WTC11 (cell line): ENCODE data around the gene HAP1.

ENCODE experiments used
- CREB1 ChIP-seq: sonication (generic); formaldehyde crosslinking; IDR thresholded peaks from 2 replicates; pipeline ENCODE4 v1.8.0; 2023; ENCODE audit warnings: mild to moderate bottlenecking, missing genetic modification reagents
- CREM ChIP-seq: sonication (generic); formaldehyde crosslinking; IDR thresholded peaks from 2 replicates; pipeline ENCODE4 v1.8.1; 2022; ENCODE audit warnings: mild to moderate bottlenecking, missing genetic modification reagents, moderate library complexity
- OVOL2 ChIP-seq: fragments of 250-450 bp; sonication (Bioruptor Pico); IDR thresholded peaks from 2 replicates; pipeline ENCODE4 v1.9.0; 2021; ENCODE audit warnings: mild to moderate bottlenecking, borderline replicate concordance
- ZBTB21 ChIP-seq: sonication (generic); formaldehyde crosslinking; IDR thresholded peaks from 2 replicates; pipeline ENCODE4 v1.8.1; 2023; ENCODE audit warnings: mild to moderate bottlenecking, missing genetic modification reagents, borderline replicate concordance
- ZNF671 ChIP-seq: fragments of 250-450 bp; sonication (Bioruptor Pico); IDR thresholded peaks from 2 replicates; pipeline ENCODE4 v1.8.0; 2021; ENCODE audit warnings: mild to moderate bottlenecking
- TF ChIP-seq, protein P1 (sequence below): fragments of 200-600 bp; IDR thresholded peaks from 2 replicates; pipeline ENCODE4 v1.8.0; 2022; ENCODE audit warnings: antibody characterized with exemption
- TF ChIP-seq, protein P2 (sequence below): sonication (generic); formaldehyde crosslinking; conservative IDR thresholded peaks from 2 replicates; pipeline ENCODE4 v1.8.1; 2022; ENCODE audit warnings: mild to moderate bottlenecking, missing genetic modification reagents
- TF ChIP-seq, protein P3 (sequence below): fragments of 250-450 bp; sonication (Bioruptor Pico); IDR thresholded peaks from 2 replicates; pipeline ENCODE4 v1.9.0; 2021; ENCODE audit warnings: mild to moderate bottlenecking
- TF ChIP-seq, protein P4 (sequence below): sonication (generic); formaldehyde crosslinking; IDR thresholded peaks from 2 replicates; pipeline ENCODE4 v1.8.0; 2022; ENCODE audit warnings: mild to moderate bottlenecking, missing genetic modification reagents
- TF ChIP-seq, protein P5 (sequence below): sonication (generic); formaldehyde crosslinking; IDR thresholded peaks from 2 replicates; pipeline ENCODE4 v1.8.0; 2022; ENCODE audit warnings: mild to moderate bottlenecking, missing genetic modification reagents
- TF ChIP-seq, protein P6 (sequence below): sonication (generic); formaldehyde crosslinking; IDR thresholded peaks from 2 replicates; pipeline ENCODE4 v1.8.0; 2023; ENCODE audit warnings: missing genetic modification reagents, mild to moderate bottlenecking, borderline replicate concordance
- TF ChIP-seq, protein P7 (sequence below): sonication (generic); formaldehyde crosslinking; IDR thresholded peaks from 2 replicates; pipeline ENCODE4 v1.8.1; 2022; ENCODE audit warnings: low read depth, mild to moderate bottlenecking, moderate library complexity, missing genetic modification reagents, borderline replicate concordance
- TF ChIP-seq, protein P8 (sequence below): sonication (generic); formaldehyde crosslinking; IDR thresholded peaks from 2 replicates; pipeline ENCODE4 v1.8.1; 2022; ENCODE audit warnings: mild to moderate bottlenecking, moderate library complexity, missing genetic modification reagents

DNA sequence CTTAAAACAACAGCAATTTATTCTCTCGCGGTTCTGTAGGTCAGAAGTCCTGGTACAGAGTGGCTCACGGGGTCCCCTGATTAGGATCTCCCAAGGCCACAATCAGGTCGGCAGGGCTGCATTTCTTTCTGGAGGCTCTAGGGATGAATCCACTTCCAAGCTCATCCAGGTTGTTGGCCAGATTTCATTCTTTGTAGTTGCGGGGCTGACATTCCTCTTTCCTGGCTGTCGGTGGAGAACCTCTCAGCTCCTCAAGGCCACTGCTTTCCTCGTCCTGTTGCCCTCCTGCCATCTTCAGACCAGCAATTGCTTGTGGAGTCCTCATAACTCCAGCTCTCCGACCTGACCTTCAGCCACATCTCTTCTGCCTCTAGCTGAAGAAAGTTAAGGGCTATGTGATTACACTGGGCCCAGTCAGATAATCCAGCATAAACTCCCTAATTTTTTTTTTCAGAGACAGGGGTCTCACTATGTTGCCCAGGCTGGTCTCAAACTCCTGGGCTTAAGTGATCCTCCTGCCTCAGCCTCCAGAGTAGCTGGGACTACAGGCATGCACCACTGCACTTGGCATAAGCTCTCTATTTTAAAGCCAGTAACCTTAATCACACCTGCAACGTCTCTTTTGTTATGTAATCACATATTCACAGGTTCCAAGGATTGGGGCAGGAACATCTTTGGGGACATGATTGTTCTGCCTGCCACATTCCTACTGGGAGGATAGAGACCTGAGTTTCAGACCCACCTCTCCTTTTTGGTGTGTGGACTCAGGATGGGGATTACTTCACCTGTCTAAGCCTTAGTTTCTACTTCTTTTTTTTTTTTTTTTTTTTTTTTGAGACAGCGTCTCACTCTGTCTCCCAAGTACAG lies 26.4 kb downstream of the HAP1 start:
- no peak for TF ChIP-seq ZBTB21
- TF ChIP-seq, protein P1, sequence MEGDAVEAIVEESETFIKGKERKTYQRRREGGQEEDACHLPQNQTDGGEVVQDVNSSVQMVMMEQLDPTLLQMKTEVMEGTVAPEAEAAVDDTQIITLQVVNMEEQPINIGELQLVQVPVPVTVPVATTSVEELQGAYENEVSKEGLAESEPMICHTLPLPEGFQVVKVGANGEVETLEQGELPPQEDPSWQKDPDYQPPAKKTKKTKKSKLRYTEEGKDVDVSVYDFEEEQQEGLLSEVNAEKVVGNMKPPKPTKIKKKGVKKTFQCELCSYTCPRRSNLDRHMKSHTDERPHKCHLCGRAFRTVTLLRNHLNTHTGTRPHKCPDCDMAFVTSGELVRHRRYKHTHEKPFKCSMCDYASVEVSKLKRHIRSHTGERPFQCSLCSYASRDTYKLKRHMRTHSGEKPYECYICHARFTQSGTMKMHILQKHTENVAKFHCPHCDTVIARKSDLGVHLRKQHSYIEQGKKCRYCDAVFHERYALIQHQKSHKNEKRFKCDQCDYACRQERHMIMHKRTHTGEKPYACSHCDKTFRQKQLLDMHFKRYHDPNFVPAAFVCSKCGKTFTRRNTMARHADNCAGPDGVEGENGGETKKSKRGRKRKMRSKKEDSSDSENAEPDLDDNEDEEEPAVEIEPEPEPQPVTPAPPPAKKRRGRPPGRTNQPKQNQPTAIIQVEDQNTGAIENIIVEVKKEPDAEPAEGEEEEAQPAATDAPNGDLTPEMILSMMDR, result no peak
- TF ChIP-seq, protein P2, sequence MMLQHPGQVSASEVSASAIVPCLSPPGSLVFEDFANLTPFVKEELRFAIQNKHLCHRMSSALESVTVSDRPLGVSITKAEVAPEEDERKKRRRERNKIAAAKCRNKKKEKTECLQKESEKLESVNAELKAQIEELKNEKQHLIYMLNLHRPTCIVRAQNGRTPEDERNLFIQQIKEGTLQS (CRISPR knock-in tag), result no peak
- TF ChIP-seq, protein P3, sequence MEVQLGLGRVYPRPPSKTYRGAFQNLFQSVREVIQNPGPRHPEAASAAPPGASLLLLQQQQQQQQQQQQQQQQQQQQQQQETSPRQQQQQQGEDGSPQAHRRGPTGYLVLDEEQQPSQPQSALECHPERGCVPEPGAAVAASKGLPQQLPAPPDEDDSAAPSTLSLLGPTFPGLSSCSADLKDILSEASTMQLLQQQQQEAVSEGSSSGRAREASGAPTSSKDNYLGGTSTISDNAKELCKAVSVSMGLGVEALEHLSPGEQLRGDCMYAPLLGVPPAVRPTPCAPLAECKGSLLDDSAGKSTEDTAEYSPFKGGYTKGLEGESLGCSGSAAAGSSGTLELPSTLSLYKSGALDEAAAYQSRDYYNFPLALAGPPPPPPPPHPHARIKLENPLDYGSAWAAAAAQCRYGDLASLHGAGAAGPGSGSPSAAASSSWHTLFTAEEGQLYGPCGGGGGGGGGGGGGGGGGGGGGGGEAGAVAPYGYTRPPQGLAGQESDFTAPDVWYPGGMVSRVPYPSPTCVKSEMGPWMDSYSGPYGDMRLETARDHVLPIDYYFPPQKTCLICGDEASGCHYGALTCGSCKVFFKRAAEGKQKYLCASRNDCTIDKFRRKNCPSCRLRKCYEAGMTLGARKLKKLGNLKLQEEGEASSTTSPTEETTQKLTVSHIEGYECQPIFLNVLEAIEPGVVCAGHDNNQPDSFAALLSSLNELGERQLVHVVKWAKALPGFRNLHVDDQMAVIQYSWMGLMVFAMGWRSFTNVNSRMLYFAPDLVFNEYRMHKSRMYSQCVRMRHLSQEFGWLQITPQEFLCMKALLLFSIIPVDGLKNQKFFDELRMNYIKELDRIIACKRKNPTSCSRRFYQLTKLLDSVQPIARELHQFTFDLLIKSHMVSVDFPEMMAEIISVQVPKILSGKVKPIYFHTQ (CRISPR knock-in tag), result no peak
- TF ChIP-seq OVOL2 (CRISPR knock-in tag), result no peak
- TF ChIP-seq, protein P4, sequence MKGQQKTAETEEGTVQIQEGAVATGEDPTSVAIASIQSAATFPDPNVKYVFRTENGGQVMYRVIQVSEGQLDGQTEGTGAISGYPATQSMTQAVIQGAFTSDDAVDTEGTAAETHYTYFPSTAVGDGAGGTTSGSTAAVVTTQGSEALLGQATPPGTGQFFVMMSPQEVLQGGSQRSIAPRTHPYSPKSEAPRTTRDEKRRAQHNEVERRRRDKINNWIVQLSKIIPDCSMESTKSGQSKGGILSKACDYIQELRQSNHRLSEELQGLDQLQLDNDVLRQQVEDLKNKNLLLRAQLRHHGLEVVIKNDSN (CRISPR knock-in tag), result no peak
- TF ChIP-seq ZNF671, result no peak
- TF ChIP-seq, protein P5, sequence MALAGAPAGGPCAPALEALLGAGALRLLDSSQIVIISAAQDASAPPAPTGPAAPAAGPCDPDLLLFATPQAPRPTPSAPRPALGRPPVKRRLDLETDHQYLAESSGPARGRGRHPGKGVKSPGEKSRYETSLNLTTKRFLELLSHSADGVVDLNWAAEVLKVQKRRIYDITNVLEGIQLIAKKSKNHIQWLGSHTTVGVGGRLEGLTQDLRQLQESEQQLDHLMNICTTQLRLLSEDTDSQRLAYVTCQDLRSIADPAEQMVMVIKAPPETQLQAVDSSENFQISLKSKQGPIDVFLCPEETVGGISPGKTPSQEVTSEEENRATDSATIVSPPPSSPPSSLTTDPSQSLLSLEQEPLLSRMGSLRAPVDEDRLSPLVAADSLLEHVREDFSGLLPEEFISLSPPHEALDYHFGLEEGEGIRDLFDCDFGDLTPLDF, result no peak
- no peak for TF ChIP-seq CREM
- TF ChIP-seq, protein P6, sequence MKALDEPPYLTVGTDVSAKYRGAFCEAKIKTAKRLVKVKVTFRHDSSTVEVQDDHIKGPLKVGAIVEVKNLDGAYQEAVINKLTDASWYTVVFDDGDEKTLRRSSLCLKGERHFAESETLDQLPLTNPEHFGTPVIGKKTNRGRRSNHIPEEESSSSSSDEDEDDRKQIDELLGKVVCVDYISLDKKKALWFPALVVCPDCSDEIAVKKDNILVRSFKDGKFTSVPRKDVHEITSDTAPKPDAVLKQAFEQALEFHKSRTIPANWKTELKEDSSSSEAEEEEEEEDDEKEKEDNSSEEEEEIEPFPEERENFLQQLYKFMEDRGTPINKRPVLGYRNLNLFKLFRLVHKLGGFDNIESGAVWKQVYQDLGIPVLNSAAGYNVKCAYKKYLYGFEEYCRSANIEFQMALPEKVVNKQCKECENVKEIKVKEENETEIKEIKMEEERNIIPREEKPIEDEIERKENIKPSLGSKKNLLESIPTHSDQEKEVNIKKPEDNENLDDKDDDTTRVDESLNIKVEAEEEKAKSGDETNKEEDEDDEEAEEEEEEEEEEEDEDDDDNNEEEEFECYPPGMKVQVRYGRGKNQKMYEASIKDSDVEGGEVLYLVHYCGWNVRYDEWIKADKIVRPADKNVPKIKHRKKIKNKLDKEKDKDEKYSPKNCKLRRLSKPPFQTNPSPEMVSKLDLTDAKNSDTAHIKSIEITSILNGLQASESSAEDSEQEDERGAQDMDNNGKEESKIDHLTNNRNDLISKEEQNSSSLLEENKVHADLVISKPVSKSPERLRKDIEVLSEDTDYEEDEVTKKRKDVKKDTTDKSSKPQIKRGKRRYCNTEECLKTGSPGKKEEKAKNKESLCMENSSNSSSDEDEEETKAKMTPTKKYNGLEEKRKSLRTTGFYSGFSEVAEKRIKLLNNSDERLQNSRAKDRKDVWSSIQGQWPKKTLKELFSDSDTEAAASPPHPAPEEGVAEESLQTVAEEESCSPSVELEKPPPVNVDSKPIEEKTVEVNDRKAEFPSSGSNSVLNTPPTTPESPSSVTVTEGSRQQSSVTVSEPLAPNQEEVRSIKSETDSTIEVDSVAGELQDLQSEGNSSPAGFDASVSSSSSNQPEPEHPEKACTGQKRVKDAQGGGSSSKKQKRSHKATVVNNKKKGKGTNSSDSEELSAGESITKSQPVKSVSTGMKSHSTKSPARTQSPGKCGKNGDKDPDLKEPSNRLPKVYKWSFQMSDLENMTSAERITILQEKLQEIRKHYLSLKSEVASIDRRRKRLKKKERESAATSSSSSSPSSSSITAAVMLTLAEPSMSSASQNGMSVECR (CRISPR knock-in tag), result no peak
- no peak for TF ChIP-seq CREB1 (CRISPR knock-in tag)
- TF ChIP-seq, protein P7, sequence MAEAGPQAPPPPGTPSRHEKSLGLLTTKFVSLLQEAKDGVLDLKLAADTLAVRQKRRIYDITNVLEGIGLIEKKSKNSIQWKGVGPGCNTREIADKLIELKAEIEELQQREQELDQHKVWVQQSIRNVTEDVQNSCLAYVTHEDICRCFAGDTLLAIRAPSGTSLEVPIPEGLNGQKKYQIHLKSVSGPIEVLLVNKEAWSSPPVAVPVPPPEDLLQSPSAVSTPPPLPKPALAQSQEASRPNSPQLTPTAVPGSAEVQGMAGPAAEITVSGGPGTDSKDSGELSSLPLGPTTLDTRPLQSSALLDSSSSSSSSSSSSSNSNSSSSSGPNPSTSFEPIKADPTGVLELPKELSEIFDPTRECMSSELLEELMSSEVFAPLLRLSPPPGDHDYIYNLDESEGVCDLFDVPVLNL (CRISPR knock-in tag), result no peak
- TF ChIP-seq, protein P8, sequence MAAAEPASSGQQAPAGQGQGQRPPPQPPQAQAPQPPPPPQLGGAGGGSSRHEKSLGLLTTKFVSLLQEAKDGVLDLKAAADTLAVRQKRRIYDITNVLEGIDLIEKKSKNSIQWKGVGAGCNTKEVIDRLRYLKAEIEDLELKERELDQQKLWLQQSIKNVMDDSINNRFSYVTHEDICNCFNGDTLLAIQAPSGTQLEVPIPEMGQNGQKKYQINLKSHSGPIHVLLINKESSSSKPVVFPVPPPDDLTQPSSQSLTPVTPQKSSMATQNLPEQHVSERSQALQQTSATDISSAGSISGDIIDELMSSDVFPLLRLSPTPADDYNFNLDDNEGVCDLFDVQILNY, result no peak
